ENCODE measurements around the gene AAK1.
"Not testable (repeated sequence)": the region's sequence is repeated elsewhere in the genome, so short reads cannot be mapped to it uniquely, and the experiment has no call there.

The AAK1 gene

GRCh38 chr2:69434753-69435152, 208.8 kb downstream of the AAK1 start:
- TF ChIP-seq ZNF274 (IDR thresholded peaks at IDR 0.05; ENCODE audit: low read depth, low read length): no peak
- H3K4me3 ChIP-seq (ENCODE audit: low read length): no peak overlapping the region

- no peak for TF ChIP-seq ZNF274 (IDR thresholded peaks at IDR 0.05; ENCODE audit: low read depth, low read length)
- H3K4me3 ChIP-seq (ENCODE audit: low read length): no peak overlapping the region
Observed at GRCh38 chr2:69429491-69430183, 213.9 kb downstream of the AAK1 start.

- no peak overlapping the region for H3K4me3 ChIP-seq (ENCODE audit: low read length)
- TF ChIP-seq ZNF274 (IDR thresholded peaks at IDR 0.05; ENCODE audit: low read depth, low read length): no peak
Observed at GRCh38 chr2:69428981-69429380, 214.6 kb downstream of the AAK1 start.

GRCh38 chr2:69424419-69424818, 219.1 kb downstream of the AAK1 start:
- no peak for TF ChIP-seq ZNF274 (IDR thresholded peaks at IDR 0.05; ENCODE audit: low read depth, low read length)
- no peak overlapping the region for H3K4me3 ChIP-seq (ENCODE audit: low read length)

GRCh38 chr2:69422198-69422597, 221.3 kb downstream of the AAK1 start:
- H3K4me3 ChIP-seq (ENCODE audit: low read length): no peak overlapping the region
- TF ChIP-seq ZNF274 (IDR thresholded peaks at IDR 0.05; ENCODE audit: low read depth, low read length): no peak

- not testable (repeated sequence) for H3K4me3 ChIP-seq (ENCODE audit: low read length)
Observed at GRCh38 chr2:69419111-69419510, 224.4 kb downstream of the AAK1 start.

GRCh38 chr2:69416147-69416546, 227.4 kb downstream of the AAK1 start:
- no peak for TF ChIP-seq ZNF274 (IDR thresholded peaks at IDR 0.05; ENCODE audit: low read depth, low read length)
- H3K4me3 ChIP-seq (ENCODE audit: low read length): no peak overlapping the region

Data from GM08714 (cell line).